GM03348 (cell line): ENCODE results near the gene TMEM179B.
"Not testable (repeated sequence)": the region's sequence is repeated elsewhere in the genome, so short reads cannot be mapped to it uniquely, and the experiment has no call there.

Experiments used
- DNase-seq: peaks from one replicate; pipeline ENCODE4 v3.0.0; 2012; ENCODE audit warnings: low spot score

TMEM179B gene

DNA sequence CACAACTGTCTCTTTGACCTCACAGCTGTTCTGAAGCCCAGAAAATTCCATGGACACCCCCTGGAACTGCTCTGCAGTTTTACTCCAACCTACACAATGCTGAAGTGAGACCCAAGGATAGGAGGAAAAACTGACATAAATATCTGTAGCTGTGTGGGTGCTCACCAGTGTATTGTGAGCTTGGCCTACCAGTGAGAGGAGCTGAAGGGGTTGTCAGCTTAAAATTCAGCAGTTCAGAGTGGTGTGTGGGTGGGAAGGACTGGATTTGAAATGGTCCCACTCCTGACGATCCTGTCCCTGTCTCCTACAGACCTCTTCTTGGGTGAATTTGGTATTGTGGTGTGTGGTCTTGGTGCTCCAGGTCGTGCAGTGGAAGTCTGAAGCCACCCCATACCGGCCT is 2.4 kb downstream of the TMEM179B start:
- no peak for DNase-seq

- DNase-seq = peak; percentile 96
Measured at GRCh38 chr11:62791501-62792201, 4.4 kb downstream of the TMEM179B start, which contains the start of gene TMEM223. TSS of gene TMEM223 (minus strand) at chr11:62792006. CDS start at chr11:62791994, 12 bp downstream.

GRCh38 chr11:62792202-62792575 is 5.0 kb downstream of the TMEM179B start:
- no peak for DNase-seq

- no peak for DNase-seq
Measured at GRCh38 chr11:62794201-62794775, 7.1 kb downstream of the TMEM179B start.

GRCh38 chr11:62796281-62796680 is 9.1 kb downstream of the TMEM179B start:
- DNase-seq = no peak

DNA sequence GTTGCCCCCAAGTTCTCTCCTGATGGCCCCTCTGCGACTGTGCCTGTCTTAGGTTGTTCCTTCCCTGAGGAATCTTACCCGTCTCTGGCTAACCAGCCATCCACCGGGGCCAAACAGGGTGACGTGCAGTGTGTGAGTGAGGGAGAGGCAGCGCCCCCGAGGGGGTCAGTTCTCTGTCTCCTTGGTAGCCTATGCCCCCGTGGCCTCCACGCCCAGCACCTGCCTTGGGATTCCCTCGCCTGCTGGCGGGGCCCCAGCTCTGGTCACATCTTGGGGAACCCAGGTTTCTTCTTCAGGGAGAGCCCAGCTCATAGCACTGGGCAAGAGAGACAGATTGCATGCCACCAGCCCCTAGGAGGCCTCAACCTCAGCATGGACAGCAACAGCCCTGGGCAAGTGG is 12.3 kb downstream of the TMEM179B start:
- no peak for DNase-seq

GRCh38 chr11:62801071-62801470 is 13.9 kb downstream of the TMEM179B start:
- DNase-seq = no peak

- DNase-seq = peak; percentile 47
Measured at GRCh38 chr11:62804310-62805075, 17.3 kb downstream of the TMEM179B start.

- peak; percentile 99 for DNase-seq
Measured at GRCh38 chr11:62805076-62805892, 18.1 kb downstream of the TMEM179B start, which contains the start of gene NXF1. TSS of gene NXF1 (minus strand) at chr11:62805440. CDS start at chr11:62805356, 84 bp downstream.

GRCh38 chr11:62805961-62806441 is 18.8 kb downstream of the TMEM179B start:
- no peak for DNase-seq

DNA sequence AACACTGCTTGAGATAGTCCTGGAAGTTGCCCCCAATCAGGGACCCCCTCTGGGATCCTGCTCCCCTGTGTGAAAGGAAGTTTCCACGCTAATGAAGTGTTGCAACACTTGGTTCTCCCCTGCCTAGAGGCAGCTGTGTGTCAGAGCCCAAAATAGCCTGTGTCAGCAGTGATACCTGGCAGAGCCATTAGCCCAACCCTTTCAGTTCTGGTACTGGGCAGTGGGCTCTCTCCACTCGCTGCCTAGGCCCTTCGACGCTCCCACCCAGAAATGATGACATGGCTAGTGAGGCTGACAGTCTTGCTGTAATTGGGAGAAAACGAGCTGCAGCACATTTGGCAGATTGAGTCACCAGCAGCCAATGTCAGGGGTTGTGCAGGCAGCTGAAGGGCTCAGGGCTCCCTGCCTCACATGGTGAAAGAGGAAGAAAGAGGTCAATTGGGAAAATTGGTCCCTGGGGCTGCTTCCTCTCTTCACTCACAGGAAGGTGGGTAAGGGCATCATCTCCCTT is 19.5 kb downstream of the TMEM179B start:
- DNase-seq = peak; percentile 30

GRCh38 chr11:62810748-62811147 is 23.5 kb downstream of the TMEM179B start:
- DNase-seq = no peak

DNA sequence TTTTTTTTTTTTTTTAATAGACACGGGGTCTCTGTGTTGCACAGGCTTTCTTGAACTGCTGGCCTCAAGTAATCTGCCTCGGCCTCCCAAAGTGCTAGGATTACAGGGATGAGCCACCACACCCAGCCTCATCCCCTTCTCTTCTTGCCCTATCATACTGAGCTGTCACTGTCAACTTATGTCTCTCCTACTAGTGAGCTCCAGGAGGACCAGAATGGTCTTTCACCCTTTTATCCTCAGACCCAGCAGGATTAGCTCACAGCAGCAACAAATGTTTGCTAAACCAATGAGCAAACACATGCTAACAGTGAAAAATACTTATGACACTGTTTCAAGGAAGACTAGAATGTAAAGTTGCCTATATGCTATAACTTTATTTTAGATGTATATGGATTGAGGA is 24.5 kb downstream of the TMEM179B start:
- DNase-seq = no peak

- DNase-seq = no peak
Measured at GRCh38 chr11:62816557-62816956, 29.4 kb downstream of the TMEM179B start.

GRCh38 chr11:62817129-62817528 is 29.9 kb downstream of the TMEM179B start:
- no peak for DNase-seq

- no peak for DNase-seq
Measured at GRCh38 chr11:62823677-62824076, 36.5 kb downstream of the TMEM179B start.

DNA sequence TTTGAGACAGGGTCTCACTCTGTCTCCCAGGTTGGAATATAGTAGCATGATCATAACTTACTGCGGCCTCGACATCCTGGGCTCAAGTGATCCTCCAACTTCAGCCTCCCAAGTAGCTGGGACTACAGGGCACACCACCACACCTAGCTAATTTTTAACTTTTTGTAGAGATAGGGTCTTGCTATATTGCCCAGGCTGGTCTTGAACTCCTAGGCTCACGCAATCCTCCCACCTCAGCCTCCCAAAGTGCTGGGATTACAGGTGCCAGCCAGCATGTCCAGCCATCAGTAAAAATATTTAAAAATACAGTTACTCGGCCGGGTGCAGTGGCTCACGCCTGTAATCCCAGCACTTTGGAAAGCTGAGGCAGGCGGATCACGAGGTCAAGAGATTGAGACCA is 40.9 kb downstream of the TMEM179B start:
- not testable (repeated sequence) for DNase-seq

GRCh38 chr11:62830904-62831519 is 43.8 kb downstream of the TMEM179B start:
- DNase-seq = no peak

- DNase-seq = peak; percentile 97
Measured at GRCh38 chr11:62831520-62832335, 44.5 kb downstream of the TMEM179B start, which contains the start of gene STX5. TSS of gene STX5 (minus strand) at chr11:62832051. CDS start at chr11:62831243, 808 bp downstream.
